DMS53 (cell line): ENCODE measurements around the gene ANGPTL4.
"Not testable (repeated sequence)": the region's sequence is repeated elsewhere in the genome, so short reads cannot be mapped to it uniquely, and the experiment has no call there.

Experiments
- DNase-seq: peaks from one replicate; lab custom pipeline; 2025; lab: John Stamatoyannopoulos, UW

Gene ANGPTL4, protein sequence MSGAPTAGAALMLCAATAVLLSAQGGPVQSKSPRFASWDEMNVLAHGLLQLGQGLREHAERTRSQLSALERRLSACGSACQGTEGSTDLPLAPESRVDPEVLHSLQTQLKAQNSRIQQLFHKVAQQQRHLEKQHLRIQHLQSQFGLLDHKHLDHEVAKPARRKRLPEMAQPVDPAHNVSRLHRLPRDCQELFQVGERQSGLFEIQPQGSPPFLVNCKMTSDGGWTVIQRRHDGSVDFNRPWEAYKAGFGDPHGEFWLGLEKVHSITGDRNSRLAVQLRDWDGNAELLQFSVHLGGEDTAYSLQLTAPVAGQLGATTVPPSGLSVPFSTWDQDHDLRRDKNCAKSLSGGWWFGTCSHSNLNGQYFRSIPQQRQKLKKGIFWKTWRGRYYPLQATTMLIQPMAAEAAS

DNA sequence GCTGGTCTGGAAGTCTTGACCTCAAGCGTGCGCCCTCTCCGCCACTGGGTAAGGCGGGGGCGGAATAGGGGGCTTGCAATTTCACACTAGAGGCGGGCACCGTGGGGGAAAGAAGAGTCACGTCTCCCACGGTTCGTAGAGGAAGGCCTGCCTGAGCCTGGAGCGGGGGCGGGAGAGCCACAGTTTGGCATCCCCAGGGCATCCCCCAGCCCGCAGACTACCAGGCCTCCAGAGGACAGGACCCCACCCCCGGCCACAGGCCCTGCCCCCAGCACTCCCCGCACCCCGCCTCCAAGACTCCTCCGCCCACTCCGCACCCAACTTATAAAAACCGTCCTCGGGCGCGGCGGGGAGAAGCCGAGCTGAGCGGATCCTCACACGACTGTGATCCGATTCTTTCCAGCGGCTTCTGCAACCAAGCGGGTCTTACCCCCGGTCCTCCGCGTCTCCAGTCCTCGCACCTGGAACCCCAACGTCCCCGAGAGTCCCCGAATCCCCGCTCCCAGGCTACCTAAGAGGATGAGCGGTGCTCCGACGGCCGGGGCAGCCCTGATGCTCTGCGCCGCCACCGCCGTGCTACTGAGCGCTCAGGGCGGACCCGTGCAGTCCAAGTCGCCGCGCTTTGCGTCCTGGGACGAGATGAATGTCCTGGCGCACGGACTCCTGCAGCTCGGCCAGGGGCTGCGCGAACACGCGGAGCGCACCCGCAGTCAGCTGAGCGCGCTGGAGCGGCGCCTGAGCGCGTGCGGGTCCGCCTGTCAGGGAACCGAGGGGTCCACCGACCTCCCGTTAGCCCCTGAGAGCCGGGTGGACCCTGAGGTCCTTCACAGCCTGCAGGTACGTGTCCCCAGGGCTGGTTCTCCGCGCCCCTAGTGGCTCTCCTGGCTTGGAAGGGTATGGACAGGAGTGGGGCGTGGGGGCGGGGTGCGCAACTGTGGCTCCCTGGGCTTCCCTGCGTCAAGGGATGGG is at the start of gene ANGPTL4:
ANGPTL4 (plus strand) TSS at position 353 of the 969 bp plus-strand sequence; CDS start at position 520, 167 bp downstream.
- DNase-seq, result peak; percentile 78

DNA sequence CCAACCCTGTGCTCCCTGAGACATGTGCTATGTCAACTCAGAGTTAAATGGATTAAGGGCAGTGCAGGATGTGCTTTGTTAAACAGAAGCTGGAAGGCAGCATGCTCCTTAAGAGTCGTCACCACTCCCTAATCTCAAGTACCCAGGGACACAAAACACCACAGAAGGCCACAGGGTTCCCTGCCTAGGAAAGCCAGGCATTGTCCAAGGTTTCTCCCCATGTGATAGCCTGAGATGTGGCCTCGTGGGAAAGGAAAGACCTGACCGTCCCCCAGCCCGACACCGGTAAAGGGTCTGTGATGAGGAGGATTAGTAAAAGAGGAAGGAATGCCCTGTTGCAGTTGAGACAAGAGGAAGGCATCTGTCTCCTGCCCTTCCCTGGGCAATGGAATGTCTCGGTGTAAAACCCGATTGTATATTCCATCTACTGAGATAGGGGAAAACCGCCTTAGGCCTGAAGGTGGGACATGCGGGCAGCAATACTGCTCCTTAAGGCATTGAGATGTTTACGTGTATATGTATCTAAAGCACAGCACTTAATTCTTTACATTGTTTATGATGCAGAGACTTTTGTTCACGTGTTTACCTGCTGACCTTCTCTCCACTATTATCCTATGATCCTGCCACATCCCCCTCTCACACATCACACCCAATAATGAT is 48.8 kb upstream of the ANGPTL4 start:
- DNase-seq, result not testable (repeated sequence)

DNA sequence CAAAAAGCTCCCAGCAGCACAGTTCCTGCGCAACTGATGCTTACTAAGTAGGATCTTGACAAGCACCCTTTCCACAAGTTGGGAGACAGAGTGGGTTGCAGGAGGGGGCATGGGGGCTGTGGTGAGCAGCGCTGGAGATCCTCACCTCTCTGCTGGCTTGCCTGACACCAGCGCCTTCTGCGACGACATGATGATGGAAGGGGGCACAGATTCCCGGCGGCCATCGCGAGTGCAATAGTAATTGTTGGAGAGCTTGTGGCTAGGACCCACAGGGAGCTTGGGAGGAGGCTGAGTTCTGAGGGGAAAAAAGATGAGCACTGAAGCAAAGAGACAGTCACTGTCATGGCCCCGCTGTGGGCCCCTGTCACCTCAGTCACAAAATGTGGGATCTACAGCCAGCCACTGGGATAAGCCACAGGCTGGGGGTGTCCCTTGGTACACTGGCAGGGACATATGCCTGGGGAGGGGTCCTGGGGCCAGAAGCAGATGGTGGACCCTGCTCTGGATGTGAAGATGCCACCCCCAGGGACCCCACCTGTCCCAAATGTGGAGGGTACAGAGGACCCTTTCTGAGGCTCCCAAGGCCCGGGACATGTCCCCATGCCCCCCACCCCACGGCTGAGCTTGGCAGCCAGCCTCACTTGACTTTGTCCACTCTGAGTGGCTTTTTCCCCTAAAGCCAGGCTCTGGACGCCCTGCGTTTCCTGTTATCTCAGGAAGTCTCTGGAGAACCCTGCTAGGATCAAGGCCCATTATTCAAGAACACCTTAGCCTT is 47.4 kb upstream of the ANGPTL4 start:
- DNase-seq, result no peak

DNA sequence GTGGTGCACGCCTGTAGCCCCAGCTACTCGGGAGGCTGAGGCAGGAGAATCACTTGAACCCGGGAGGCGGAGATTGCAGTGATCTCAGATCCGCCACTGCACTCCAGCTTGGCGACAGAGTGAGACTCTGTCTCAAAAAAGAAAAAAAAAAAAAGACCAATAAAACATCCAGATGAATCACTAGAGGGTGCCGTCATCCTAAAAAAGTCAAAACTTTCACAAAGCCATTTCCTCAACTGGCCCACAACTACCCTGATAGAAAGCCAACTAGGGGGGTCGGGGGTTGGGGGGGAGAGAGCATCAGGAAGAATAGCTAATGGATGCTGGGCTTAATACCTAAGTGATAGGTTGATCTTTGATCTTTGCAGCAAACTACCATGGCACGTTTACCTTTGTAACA is 45.1 kb upstream of the ANGPTL4 start:
- DNase-seq, result not testable (repeated sequence)

DNA sequence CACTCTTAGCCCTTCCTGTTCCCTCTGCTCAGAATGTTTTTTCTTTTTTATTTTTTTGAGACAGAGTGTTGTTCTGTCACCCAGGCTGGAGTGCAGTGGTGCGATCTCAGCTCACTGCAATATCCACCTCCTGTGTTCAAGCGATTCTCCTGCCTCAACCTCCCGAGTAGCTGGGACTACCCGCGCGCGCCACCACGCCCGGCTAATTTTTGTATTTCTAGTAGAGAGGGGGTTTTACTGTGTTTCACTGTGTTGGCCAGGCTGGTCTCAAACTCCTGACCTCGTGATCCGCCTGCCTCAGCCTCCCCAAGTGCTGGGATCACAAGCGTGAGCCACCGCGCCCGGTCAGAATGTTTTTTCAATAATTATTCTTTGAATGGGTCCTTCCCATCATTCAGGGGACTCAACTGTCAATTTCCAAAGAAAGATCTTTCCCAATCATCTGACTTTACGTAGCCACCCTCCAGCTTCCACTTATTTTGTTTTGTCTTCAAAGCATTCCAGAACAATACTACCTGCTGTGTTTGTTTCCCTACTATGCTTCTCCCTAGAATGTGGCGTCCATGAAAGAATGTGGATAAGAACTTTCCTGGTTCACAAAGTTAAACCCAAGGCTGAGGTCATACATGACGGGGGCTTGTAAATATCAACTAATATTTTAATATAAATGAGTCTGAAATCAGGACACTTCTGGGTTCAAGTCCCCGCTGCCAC is 44.0 kb upstream of the ANGPTL4 start:
- DNase-seq, result no peak

DNA sequence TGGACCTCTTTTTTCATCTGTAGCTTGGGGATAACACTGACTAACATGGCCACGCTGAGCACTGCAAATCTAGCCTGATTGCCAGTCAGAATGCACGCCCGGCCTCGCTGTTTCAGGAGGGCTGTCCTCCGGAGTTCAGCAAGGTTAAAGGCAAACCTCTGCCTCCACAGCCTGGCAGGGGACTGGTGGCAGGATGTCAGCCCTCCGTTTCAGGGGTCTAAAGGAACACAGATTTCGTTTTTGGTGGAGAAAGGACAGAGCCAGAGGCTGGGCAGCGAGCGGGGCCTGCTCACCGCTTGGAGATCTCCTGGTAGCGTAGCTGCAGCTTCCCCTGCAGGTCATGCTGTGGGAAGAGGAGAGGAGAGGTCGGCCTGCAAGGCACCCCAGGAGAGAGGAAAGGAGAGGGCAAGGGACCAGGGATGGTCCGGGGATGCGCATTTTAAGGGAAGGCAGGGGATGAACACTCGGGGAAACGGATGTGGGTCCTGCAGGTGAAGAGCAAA is 43.3 kb upstream of the ANGPTL4 start:
- DNase-seq, result peak; percentile 45

DNA sequence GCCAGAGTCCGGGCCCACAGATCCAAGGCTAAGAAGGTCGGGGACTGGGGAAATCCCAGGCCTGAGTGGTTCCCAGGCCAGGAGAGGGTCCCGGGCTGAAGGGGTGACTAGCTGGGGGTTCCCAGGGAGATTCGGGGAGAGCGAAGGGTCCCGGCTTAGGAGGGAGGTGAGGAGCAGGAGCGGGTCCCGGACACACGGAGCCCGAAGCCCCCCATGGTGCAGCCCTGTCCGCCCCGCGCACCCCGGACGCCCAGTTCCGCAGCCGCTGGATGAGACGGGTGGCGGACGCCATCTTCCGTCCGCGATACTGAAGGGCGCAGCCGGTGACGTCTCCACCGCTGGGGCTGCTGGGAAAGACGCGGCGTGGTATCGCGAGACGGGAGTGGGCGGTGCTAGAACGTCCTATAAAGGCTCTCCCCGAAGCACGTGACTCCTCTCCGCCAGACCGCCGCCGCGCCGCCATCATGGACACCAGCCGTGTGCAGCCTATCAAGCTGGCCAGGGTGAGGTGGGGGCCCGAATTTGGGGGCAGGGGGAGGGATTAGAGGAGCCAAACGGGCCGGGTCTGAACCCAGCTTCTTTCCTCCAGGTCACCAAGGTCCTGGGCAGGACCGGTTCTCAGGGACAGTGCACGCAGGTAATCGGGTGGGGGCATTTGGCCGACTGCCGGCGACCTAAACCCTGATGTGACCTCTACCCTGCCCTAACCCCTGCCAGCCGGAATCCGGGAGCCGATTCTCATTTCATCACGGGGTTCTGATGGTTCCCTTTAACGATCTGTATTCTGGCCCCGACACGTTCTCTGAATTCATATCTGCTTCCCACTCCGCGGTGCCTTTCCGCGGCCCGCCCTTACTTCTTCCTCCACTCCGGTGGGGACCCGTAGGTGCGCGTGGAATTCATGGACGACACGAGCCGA is 42.6 kb upstream of the ANGPTL4 start, which contains the start of the genes NDUFA7 and RPS28:
NDUFA7 (minus strand) TSS at position 309 of the 919 bp plus-strand sequence; CDS start at position 292, 17 bp downstream.
RPS28 (plus strand) TSS at position 430 of the 919 bp plus-strand sequence; CDS start at position 465, 35 bp downstream.
- peak; percentile 96 for DNase-seq

DNA sequence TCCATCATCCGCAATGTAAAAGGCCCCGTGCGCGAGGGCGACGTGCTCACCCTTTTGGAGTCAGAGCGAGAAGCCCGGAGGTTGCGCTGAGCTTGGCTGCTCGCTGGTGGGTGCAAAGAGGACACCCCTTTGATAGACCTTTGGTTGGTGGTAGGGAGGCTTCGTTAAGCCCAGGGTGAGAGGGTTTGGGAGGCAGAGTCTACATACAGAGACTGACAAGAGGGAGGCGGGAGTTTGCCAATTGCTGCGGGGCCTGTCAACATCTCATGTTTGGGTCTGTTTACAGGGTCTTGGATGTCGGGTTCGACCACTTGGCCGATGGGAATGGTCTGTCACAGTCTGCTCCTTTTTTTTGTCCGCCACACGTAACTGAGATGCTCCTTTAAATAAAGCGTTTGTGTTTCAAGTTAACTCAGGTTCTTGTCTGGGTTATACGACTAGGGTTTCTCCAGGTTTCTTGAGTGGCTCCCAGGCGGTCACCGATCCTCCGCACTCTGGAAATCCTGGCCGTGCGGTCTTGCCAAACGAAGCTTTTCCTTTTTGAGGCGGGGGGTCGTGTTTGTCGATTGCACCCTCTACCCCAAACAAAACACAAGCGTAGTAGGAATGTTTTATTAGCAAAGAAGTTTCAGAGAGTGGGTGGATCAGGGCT is 41.8 kb upstream of the ANGPTL4 start:
- DNase-seq, result no peak

DNA sequence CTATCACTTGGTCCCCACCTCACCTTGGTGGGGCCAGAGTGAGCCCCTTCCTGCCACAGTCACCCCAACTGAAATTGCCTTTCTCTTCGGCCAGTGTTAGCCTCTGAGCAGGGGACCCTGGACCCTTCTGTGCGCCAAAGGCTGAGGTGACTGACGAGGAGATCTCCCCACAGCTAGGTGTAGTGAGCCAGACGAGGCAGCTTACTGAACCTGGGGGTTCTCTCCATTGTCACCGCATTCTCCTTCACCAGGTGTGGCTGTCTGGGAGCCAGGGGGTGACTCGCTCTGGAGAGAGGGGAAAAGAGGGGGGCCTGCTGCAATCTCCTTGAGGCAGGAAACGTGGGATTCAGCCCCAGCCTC is 41.3 kb upstream of the ANGPTL4 start:
- DNase-seq, result no peak

DNA sequence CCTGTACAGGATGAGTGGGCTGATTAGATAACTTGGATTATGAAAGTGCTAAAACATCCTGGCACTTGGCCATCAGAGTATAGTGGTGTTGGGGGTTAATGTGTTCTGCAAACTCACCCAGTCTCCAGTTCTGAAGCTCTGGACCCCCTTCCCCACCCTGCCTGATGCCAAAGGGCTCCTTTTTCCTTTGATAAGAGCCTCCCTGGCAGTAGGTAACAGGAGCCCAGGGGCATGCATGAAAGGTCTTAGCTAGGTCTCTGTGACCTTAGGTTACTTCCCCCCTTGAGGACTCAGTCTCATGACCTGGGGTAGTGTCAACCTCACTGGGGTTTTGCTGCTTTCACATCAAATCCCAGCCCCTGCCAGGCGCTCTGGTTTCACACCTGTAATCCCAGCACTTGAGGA is 40.2 kb upstream of the ANGPTL4 start:
- peak; percentile 51 for DNase-seq

DNA sequence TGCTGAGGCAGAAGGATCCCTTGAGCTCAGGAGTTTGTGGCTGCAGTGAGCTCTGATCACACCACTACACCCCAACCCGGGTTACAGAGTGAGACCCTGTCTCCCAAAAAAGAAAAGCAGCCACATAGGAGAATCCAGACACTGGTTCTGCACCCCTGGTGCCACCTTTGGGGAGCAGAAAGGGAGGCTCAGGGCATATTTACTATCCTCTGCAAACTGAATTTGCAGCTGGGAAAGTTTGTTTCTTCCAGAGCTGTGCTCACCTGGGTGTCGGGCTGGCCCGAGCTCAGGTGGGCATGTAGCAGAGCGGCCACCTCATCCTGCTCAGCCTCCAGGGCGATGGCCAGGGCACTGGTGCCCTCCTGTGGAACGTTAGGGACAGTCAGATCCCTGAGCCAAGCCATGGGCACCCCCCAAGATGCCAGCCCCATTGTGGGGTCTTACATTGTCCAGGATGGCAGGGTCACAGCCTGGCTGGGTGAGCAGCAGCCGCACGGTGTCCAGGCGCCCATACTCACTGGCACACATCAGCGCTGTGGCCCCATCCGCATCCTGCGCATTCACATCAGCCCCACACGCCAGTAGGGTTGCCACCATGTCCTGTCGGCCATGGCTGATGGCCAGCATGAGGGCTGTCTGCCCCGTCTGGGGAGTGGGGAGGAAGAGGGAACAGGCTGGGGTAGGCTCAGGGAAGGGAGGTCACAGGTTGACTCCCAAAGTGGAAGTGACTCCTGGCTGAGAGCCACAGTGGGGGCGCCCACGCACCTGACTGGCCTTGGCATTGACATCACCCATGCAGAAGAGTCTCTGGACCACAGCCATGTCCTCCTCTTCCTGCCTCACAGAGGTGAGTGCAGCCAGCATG is 39.5 kb upstream of the ANGPTL4 start:
- peak; percentile 84 for DNase-seq

DNA sequence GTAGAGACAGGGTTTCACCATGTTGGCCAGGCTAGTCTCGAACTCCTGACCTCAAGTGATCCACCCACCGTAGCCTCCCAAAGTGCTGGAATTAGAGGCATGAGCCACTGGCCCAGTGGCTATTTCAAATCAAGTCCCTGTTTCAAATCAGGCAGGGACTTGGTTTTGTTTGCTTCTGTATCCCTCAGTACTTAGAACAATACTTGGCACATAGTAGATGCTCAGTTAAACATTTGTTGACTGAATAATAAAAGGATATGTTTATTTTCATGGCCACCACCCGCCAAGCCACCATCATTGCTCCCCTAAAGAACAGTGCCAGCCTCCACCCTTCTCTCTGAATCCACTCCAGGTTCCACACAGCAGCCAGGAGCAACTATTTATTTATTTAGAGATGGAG is 38.5 kb upstream of the ANGPTL4 start:
- DNase-seq, result no peak

DNA sequence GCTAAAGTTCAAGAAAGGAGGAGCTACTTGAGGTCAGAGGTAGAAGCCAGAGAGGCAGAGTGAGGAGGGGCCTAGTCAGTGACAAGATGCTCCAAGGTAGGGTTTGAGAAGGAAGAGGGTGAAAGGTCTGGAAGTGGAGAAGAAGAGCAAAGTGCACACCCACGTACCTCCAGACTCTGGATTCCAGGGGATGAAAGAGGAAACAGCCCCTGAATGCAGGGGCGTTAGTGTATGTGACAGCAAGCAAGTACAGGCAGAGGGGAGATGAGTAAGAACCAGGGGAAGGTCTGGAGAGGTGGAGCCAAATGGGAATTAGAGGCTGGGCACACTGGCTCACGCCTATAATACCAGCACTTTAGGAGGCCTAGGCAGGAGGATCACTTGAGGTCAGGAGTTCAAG is 34.0 kb upstream of the ANGPTL4 start:
- DNase-seq, result no peak

DNA sequence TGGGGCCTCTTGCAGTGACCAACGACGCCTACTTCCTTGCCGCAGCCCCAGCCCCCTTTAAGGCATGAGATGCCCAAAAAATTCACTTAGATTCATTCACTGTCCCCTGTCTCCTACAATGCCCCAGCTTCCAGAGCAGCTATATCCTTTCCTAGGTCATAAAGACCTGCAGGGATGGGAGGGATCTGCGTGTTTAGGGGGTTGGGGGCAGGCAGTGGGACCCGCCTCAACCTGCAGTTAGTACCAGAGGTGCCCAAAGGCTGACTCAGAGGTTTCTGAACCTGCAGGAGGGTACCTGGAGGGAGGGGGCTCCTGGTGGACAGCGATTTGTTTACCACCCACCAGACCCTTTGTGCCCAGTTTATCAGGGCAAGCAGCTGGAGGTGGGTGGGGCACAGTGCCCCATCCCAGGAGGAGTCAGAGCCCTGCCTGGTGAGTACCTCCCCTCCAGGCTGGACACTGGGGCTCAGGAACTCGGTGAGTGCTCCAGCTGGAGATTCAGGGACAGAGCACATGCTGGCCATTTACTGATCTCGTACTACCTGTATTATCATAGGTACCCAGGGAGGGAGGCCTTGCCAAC is 32.6 kb upstream of the ANGPTL4 start:
- no peak for DNase-seq

DNA sequence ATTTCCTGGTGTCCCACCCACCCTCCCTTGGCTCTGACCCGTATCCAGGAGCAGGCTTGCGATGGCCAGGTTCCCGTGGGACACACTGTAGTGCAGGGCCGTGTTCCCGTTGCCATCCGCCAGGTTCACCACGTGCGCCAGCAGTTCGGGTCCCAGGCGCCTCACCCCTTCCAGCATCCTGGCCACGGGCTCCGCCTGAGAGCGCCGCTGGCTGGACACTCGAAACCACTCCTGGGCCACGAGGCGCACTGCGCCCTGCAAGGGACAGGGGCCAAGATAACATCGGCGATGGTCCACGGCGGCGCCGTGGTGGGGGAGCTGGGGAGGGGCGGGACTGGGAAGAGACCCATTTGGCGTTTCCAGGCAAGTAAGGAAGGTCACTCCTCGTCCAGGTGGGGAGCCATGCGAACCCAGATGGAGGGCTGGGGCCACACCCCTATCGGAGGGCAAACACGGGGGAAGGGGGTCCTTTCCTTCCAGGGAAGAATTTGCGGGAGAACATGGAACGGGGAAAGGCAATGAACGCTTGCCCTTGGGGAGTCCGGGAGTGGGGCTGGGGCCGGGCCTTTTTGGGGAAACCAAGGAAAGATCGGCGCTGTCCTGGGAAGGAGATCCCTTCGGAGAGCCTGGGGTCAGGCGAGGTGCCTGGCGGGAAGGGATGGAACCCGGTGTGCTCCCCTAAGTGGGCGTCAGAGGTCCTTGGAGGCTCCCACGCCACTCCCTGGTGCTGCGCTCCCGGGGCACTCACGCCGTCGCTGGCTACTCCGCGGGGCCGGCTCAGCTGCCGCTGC is 30.8 kb upstream of the ANGPTL4 start:
- DNase-seq, result peak; percentile 24

DNA sequence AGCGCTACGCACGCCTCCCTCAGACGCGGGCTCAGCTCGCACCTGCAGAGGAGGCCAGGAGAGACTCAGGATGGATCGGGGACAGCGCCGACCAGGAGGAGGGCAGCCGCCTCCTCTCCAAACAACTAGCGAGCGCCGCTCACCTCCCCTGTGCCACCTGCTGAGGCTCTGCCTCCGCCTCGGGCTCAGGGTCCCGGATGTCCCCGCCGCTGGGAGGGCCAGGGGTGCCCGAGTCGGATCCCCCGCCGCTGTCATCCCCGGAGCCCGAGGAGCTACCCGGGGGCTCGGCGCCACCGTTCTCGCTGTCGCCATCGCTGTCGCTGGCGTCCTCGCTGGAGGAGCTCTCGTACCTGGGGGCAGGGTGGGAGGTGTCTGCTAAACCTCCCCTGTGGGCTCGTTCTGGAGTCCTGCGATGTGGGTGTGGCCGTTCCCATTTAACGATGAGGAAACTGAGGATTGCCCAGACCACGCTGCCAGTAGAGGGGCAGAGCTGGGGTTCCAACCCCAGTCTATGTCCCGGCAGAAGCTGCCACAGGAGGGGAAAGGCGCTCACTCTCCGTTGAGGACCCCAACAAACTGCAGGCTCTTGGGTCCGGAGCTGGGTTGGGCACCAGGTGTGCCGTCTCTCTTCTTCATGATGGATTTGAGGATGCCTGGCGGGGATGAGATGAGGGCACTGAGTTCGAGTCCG is 30.0 kb upstream of the ANGPTL4 start:
- peak; percentile 80 for DNase-seq
